Endometrial microvascular endothelial cells (primary cell): ENCODE measurements around the gene TMEM63B. TPM values are rescaled to one million over a fixed set of nuclear protein-coding genes. Genes with fewer than 3 reads are reported as not detected.
"Not testable (repeated sequence)": the region's sequence is repeated elsewhere in the genome, so short reads cannot be mapped to it uniquely, and the experiment has no call there.

Experiments used
- in situ Hi-C: cut with HindIII; loops from 2 replicates; pipeline ENCODE4 v1.10.0; 2017; ENCODE audit warnings: low sequenced_read_pairs, low pct_unique_long_range_greater_than_20kb; ENCODE audit errors: inconsistent ontology term
- total RNA-seq: library from RNA; depleted of rRNA; stranded (reverse); fragments of >200 nt; gene quantifications from one replicate; pipeline ENCODE4 v1.2.3, GENCODE V29; 2015; ENCODE audit errors: inconsistent ontology term

Gene TMEM63B
- total RNA-seq, 1 donor from 2014 or later: 28.7 TPM

- in situ Hi-C loops: no loop called here
Observed at GRCh38 chr6:44179072-44179536, 51.8 kb downstream of the TMEM63B start.

- in situ Hi-C loops: no loop called here
Observed at GRCh38 chr6:44179648-44180047, 52.3 kb downstream of the TMEM63B start.

DNA sequence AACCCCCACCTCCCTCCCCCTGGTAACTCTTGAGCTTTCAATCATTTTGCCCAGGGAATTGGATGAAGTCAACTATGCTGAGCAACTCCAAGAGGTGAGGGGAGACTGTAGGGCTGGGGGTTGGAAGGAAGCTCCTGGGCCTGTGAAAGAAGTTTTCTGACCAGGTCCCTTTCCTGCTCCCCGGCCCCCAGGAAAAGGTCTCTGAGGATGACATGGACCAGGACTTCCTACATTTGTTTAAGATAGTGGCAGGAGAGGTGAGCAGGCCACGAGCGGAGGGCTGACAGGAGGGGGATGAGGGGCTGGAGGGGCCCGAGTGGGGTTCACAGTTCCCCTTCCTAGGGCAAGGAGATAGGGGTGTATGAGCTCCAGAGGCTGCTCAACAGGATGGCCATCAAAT, 53.1 kb downstream of the TMEM63B start:
- in situ Hi-C loops: no loop called here

GRCh38 chr6:44180886-44181285, 53.5 kb downstream of the TMEM63B start:
- in situ Hi-C loops: no loop called here

GRCh38 chr6:44181784-44182183, 54.4 kb downstream of the TMEM63B start:
- in situ Hi-C loops: not testable (repeated sequence)

DNA sequence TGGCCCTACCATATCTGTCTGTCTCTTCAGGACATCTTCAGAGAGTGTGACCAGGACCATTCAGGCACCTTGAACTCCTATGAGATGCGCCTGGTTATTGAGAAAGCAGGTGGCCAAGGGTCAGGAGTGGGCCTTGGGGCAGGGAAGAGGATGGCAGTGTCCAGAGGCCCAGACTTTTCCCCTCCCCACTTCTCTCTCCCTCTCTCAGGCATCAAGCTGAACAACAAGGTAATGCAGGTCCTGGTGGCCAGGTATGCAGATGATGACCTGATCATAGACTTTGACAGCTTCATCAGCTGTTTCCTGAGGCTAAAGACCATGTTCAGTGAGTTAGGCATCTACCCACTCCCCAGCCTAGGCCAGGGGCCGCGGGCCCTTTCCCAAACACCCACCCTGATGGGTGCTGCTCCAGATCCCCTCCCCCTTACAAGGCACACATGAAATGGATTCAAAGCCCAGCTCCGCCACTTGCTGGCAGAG, 55.6 kb downstream of the TMEM63B start:
- in situ Hi-C loops: no loop called here

DNA sequence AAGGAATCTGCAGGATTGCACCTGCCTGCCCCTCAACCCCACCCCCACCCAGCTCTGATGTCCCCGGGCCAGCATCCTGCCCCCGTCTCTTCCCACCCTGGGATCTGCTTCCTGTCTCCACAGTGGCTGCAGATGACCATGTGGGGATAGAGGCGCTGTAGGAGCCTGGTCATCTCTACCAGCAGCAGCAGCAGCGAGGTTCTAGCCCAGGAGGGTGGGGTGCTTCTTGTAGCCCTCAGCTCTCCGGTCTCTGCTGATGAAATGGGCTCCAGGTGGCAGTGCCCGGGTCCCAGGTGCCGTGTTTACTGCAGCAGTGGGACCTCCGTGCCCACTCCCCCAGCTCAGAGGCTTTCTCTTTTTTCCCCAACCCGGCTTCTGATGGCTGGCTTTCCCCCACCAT, 56.4 kb downstream of the TMEM63B start:
- in situ Hi-C loops: no loop called here

GRCh38 chr6:44185356-44185755, 58.0 kb downstream of the TMEM63B start:
- in situ Hi-C loops: not testable (repeated sequence)

GRCh38 chr6:44185953-44186634, 58.7 kb downstream of the TMEM63B start:
- in situ Hi-C loops: no loop called here

GRCh38 chr6:44186635-44187025, 59.3 kb downstream of the TMEM63B start:
- in situ Hi-C loops: no loop called here

DNA sequence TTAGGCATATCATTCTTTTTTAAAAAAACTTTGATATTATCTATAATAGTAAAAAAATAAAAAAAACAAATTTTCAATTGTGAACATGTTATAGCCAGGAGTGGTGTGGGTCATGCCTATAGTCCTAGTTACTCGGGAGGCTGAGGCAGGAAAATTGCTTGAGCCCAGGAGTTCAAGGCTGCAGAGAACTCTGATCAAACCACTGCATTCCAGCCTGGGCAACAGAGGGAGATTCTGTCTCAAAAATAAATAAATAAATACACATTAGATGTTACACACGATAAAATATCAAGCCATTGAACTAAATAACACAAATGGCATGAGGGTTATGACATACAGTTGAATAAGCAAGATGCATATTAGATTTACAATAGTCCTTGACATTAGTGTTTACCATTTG, 61.5 kb downstream of the TMEM63B start:
- in situ Hi-C loops: no loop called here

DNA sequence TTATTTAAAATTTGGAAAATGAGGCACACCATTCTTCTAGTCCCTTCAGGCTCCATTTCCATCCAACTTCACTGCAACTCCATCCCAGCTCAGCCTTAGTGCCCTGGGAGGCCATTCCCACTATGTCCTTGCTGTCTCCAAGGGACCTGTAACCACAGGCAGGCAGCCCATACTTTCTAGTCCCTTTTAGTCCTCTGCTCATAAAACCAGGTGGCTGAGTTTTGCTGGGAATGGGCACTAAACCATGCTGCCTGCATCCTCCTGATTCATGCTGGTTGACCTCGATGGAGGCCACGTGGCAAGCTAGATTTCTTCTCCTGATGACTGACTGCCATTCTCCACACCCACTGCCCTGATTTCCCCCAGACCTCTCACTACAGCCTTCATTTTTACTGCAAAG, 61.9 kb downstream of the TMEM63B start:
- in situ Hi-C loops: no loop called here

- in situ Hi-C loops: no loop called here
Observed at GRCh38 chr6:44190715-44191114, 63.4 kb downstream of the TMEM63B start.

DNA sequence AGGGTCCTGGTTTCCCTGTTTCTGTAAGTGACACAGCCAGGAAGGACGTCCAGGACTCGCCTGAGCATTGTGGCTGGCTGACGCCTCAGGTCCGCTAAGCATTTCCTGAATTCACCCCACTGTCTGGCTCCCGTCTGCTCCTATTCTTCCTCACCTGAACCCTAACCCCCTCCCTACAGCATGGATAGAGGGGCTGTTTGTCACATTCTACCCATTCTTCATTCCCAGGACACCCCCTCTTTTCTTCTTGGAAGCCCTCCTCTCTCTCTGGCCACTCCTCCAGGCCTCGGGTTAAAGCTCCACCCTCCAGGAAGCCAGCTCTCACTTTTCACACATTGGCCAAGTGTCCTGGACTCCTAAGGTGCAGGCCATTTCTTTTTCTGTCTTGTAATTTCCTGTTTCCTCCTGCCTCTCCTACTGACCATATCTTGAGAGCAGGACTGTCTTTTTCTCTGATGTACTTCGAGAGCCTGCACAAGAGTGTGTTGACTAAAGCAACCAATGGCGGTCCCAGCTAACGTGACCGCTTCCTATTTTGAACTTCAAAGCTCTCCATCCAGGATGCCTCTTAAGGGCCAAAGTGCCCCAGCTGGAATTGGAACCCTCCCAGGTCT, 65.2 kb downstream of the TMEM63B start:
- in situ Hi-C loops: no loop called here

GRCh38 chr6:44193307-44193910, 66.1 kb downstream of the TMEM63B start:
- in situ Hi-C loops: no loop called here

GRCh38 chr6:44194326-44194725, 67.0 kb downstream of the TMEM63B start:
- in situ Hi-C loops: no loop called here

DNA sequence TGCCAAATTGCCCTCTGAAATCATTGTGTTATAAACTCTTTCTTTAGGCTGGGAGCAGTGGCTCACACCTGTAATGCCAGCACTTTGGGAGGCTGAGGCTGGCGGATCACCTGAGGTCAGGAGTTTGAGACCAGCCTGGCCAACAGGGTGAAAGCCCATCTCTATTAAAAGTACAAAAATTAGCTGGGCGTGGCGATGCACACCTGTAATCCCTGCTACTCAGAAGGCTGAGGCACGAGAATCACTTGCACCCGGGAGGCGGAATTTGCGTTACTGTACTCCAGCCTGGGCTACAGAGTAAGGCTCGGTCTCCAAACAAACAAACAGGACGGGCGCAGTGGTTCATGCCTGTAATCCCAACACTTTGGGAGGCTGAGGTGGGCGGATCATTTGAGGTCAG, 69.0 kb downstream of the TMEM63B start:
- in situ Hi-C loops: not testable (repeated sequence)

DNA sequence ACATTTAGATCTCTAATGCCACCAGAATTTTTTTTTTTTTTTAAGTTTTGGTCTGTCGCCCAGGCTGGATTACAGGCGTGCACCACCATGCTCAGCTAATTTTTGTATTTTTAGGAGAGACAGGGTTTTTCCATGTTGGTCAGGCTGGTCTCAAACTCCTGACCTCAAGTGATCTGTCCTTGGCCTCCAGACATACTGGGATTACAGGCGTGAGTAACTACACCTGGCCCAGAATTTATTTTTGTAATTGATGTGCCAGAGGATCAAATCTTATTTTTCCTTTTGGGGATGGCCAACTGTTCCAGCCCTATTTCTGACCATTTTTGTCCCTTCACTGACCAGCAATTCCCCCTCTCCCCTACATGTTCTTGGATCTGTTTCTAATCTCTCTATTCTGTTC, 71.3 kb downstream of the TMEM63B start:
- in situ Hi-C loops: no loop called here

DNA sequence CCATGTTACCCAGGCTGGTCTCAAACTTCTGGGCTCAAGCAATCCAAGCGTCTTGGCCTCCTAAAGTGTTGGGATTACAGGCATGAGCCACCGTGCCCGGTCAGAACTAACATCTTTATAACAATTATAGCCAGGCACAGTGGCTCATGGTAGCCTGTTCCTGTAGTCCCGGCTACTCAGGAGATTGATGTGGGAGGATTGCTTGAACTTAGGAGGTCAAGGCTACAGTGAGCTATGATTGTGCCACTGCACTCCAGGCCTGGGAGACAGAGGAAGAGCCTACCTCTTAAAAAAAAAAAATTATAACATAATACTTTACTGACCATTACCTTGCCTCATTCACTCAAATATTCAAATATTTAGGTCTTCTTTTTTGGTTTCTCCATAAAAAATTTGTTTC, 72.5 kb downstream of the TMEM63B start:
- in situ Hi-C loops: no loop called here

- in situ Hi-C loops: no loop called here
Observed at GRCh38 chr6:44201200-44201599, 73.8 kb downstream of the TMEM63B start.
